Endothelial cell of umbilical vein (primary cell): Measurements from ENCODE around the gene TMEM267. TPM values are rescaled to one million over a fixed set of nuclear protein-coding genes. Genes with fewer than 3 reads are reported as not detected.

Source experiments
- BruUV-seq: library from RNA; stranded (reverse); fragments of 400-500 nt; replicated peaks from 2 replicates; lab custom pipeline; 2021; lab: Mats Ljungman, UMichigan
- CTCF ChIA-PET: fragments of 300-600, 350-600 bp; sonication (Branson Sonifier 250); formaldehyde crosslinking; loops from one replicate; lab custom pipeline; 2021; ENCODE audit warnings: antibody characterized with exemption, inconsistent platforms; lab: Charles Lee
- POLR2A ChIA-PET: fragments of 300-600, 350-600 bp; sonication (Branson Sonifier 250); formaldehyde crosslinking; loops from one replicate; lab custom pipeline; 2021; ENCODE audit warnings: antibody characterized with exemption, inconsistent platforms; lab: Charles Lee
- DNase-seq: peaks from one replicate; pipeline ENCODE4 v3.0.0-alpha.2; 2011; ENCODE audit warnings: low read depth, low spot score
- FAIRE-seq: peaks from 2 replicates; lab custom pipeline; 2011; peaks lifted over from hg19 to GRCh38; lab: Jason Lieb, UNC
- H2AFZ ChIP-seq: 2 replicates; pipeline ENCODE4 v1.6.0; 2012; ENCODE audit warnings: low read depth, low read length, control low read depth, inconsistent platforms
- H3K27ac ChIP-seq: 2 replicates; pipeline ENCODE4 v1.5.1; 2011; ENCODE audit warnings: low read depth, mild to moderate bottlenecking, control low read depth, low read length, moderate library complexity; ENCODE audit not compliant: insufficient read depth
- H3K27me3 ChIP-seq, 2 experiments: 2 replicates each; pipeline versions ENCODE4 v1.6.0 to v1.6.1; 2011; ENCODE audit warnings: low read length in 2 of 2, mixed read lengths in 1 of 2; ENCODE audit not compliant: control insufficient read depth in 2 of 2, insufficient read depth in 2 of 2
- H3K36me3 ChIP-seq, 2 experiments: 2 replicates in 1 of 2; 3 replicates in 1 of 2; pipeline ENCODE4 v1.5.1; 2011; ENCODE audit warnings: low read length in 2 of 2, mild to moderate bottlenecking in 1 of 2, moderate library complexity in 1 of 2; ENCODE audit not compliant: control insufficient read depth in 2 of 2, insufficient read depth in 2 of 2; ENCODE audit errors: extremely low read depth in 1 of 2
- H3K4me1 ChIP-seq: 3 replicates; pipeline ENCODE4 v1.5.1; 2011; ENCODE audit warnings: mild to moderate bottlenecking, low read length; ENCODE audit not compliant: control insufficient read depth, insufficient read depth; ENCODE audit errors: extremely low read depth
- H3K4me2 ChIP-seq: 2 replicates; pipeline ENCODE4 v1.6.1; 2011; ENCODE audit warnings: low read length, control low read depth, mixed read lengths; ENCODE audit not compliant: insufficient read depth
- H3K4me3 ChIP-seq, 3 experiments: fragments of 200-600 bp in 1 of 3; sonication (generic), shearing (Covaris generic) in 1 of 3; replicated peaks in 1 of 3; 2 replicates each; pipeline ENCODE4 v1.5.1; 2011 to 2016; ENCODE audit warnings: control low read depth in 3 of 3, low read length in 3 of 3, mild to moderate bottlenecking in 2 of 3, inconsistent platforms in 1 of 3, low read depth in 1 of 3, moderate library complexity in 1 of 3; ENCODE audit not compliant: insufficient read depth in 1 of 3
- H3K79me2 ChIP-seq: 2 replicates; pipeline ENCODE4 v1.6.0; 2012; ENCODE audit warnings: low read length, inconsistent platforms; ENCODE audit not compliant: control insufficient read depth, insufficient read depth
- H3K9ac ChIP-seq: replicated peaks from 2 replicates; pipeline ENCODE3; 2011; ENCODE audit warnings: low read length, control low read depth; ENCODE audit not compliant: insufficient read depth; ENCODE audit errors: extremely low read depth
- H3K9me1 ChIP-seq: replicated peaks from 3 replicates; pipeline ENCODE4 v1.6.0; 2011; ENCODE audit warnings: mild to moderate bottlenecking, low read length; ENCODE audit not compliant: control insufficient read depth, insufficient read depth; ENCODE audit errors: extremely low read depth
- H3K9me3 ChIP-seq: replicated peaks from 2 replicates; pipeline ENCODE4 v1.5.1; 2012; ENCODE audit warnings: low read length, inconsistent platforms; ENCODE audit not compliant: control insufficient read depth, insufficient read depth
- H4K20me1 ChIP-seq: replicated peaks from 2 replicates; pipeline ENCODE3; 2011; ENCODE audit warnings: mild to moderate bottlenecking, low read length; ENCODE audit not compliant: control insufficient read depth, insufficient read depth; ENCODE audit errors: extremely low read depth
- CTCF ChIP-seq, 2 donors: IDR thresholded peaks; 1 replicate in 1 of 2; 2 replicates in 1 of 2; pipeline ENCODE4 v1.5.1; 2011; ENCODE audit warnings: low read length in 2 of 2, mild to moderate bottlenecking in 2 of 2, moderate library complexity in 2 of 2, control low read depth in 1 of 2, inconsistent platforms in 1 of 2, low read depth in 1 of 2; ENCODE audit not compliant: insufficient read depth in 1 of 2; ENCODE audit errors: extremely low read depth in 1 of 2
- EZH2 ChIP-seq: IDR thresholded peaks from 2 replicates; pipeline ENCODE4 v1.6.1; 2012; ENCODE audit warnings: borderline replicate concordance, low read depth, mild to moderate bottlenecking, moderate library complexity, low read length, inconsistent platforms; ENCODE audit not compliant: severe bottlenecking
- FOS ChIP-seq: IDR thresholded peaks from 2 replicates; pipeline ENCODE4 v1.6.1; 2011; ENCODE audit warnings: mild to moderate bottlenecking, low read length, moderate library complexity, borderline replicate concordance; ENCODE audit not compliant: insufficient read depth
- GATA2 ChIP-seq: IDR thresholded peaks from 2 replicates; pipeline ENCODE4 v1.7.0; 2011; ENCODE audit warnings: low read depth, mild to moderate bottlenecking, moderate library complexity, mixed read lengths, low read length; ENCODE audit not compliant: insufficient read length, insufficient read depth
- JUN ChIP-seq: IDR thresholded peaks from 2 replicates; pipeline ENCODE4 v1.6.1; 2011; ENCODE audit warnings: borderline replicate concordance, low read depth; ENCODE audit not compliant: insufficient read length, insufficient read depth
- MAX ChIP-seq: IDR thresholded peaks from 2 replicates; pipeline ENCODE4 v1.6.1; 2011; ENCODE audit not compliant: insufficient read depth, insufficient read length
- MYC ChIP-seq: IDR thresholded peaks from one replicate; pipeline ENCODE4 v1.6.1; 2011; ENCODE audit warnings: mild to moderate bottlenecking, low read depth, low read length
- POLR2A ChIP-seq: IDR thresholded peaks from 2 replicates; pipeline ENCODE4 v1.6.1; 2012; ENCODE audit warnings: low read depth, mild to moderate bottlenecking, control low read depth, low read length
- POLR2AphosphoS5 ChIP-seq: IDR thresholded peaks from 2 replicates; pipeline ENCODE4 v1.6.1; 2012; ENCODE audit warnings: low read depth, mild to moderate bottlenecking, control low read depth, low read length, moderate library complexity; ENCODE audit not compliant: insufficient read depth
- dilution Hi-C: fragments of 300-500 bp; cut with MboI; formaldehyde crosslinking; loops from one replicate; pipeline ENCODE4 v1.15.0; 2019; ENCODE audit warnings: low sequenced_read_pairs; ENCODE audit not compliant: extremely low pct_ligation_motif_present
- intact Hi-C: fragments of 100-400 bp; cut with micrococcal nuclease; formaldehyde crosslinking; loops from one replicate; pipeline ENCODE4 v1.10.0; 2022
- polyA plus RNA-seq, 4 experiments: library from polyadenylated mRNA; depleted of rRNA in 3 of 4; stranded (reverse) in 3 of 4; unstranded in 1 of 4; fragments of >200 nt; gene quantifications; 2 replicates each; pipeline versions ENCODE4 v1.2.1 to v1.2.3, GENCODE V29; 2011 to 2012; ENCODE audit warnings: missing spikeins in 1 of 4
- total RNA-seq: library from RNA; stranded (reverse); gene quantifications from 2 replicates; pipeline ENCODE4 v1.2.3, GENCODE V29; 2021

TMEM267 gene
- total and polyA plus RNA-seq, 2 donors (not counting 3 experiments of a cell fraction or from before 2014, with no cell fraction given) = 5.4 to 8.6 TPM

- DNase-seq (no peak), FAIRE-seq (no peak)
- no peak for TF ChIP-seq CTCF (IDR thresholded peaks at IDR 0.05; ENCODE audit: extremely low read depth in 1 of 2, insufficient read depth in 1 of 2, low read depth in 1 of 2, low read length in 2 of 2)
- no peak for TF ChIP-seq POLR2A
- no peak for TF ChIP-seq FOS
- TF ChIP-seq MAX = no peak
- no peak for TF ChIP-seq MYC
- TF ChIP-seq JUN = no peak
- TF ChIP-seq EZH2 = no peak
- TF ChIP-seq GATA2 = no peak
- no peak for TF ChIP-seq POLR2AphosphoS5
- Histone ChIP-seq H3K27me3 (no peaks in the 10 kb centered on the region), H3K4me1 (no peaks in the 10 kb centered on the region), H3K9me3 (no peaks in the 10 kb centered on the region), H3K4me2 (no peak overlapping the region), H3K9me1 (no peaks in the 10 kb centered on the region), H4K20me1 (no peaks in the 10 kb centered on the region), H3K36me3 (no peaks in the 10 kb centered on the region), H3K9ac (no peak overlapping the region), H3K27ac (no peak overlapping the region), H3K4me3 (no peak overlapping the region), H3K79me2 (no peaks in the 10 kb centered on the region), H2AFZ (no peak overlapping the region)
- intact Hi-C loops = no loop called here
- dilution Hi-C loops = no loop called here
- ChIA-PET POLR2A (no interaction called here), CTCF (interaction anchor here (0.7 to 1.2 kb wide), 3 partner anchors 11 to 17 kb away, joined by 3 read pairs; partner anchors contain the start of gene C5orf34)
- no TSS peak for BruUV-seq
Observed at GRCh38 chr5:43497311-43498104, 13.8 kb upstream of the TMEM267 start.
